Measurements from ENCODE around the gene FBXL17.

The FBXL17 gene

GRCh38 chr5:107952450-107952849, 429.4 kb downstream of the FBXL17 start:
- no peak for TF ChIP-seq CTCF (IDR thresholded peaks at IDR 0.05; ENCODE audit: borderline replicate concordance, control extremely low read depth, extremely low read depth, insufficient read depth, missing control alignments)
- no peak for DNase-seq (ENCODE audit: low spot score)
- in situ Hi-C loops (cut with MboI; ENCODE audit: low sequenced_read_pairs, unreplicated experiment) = no loop called here

DNA sequence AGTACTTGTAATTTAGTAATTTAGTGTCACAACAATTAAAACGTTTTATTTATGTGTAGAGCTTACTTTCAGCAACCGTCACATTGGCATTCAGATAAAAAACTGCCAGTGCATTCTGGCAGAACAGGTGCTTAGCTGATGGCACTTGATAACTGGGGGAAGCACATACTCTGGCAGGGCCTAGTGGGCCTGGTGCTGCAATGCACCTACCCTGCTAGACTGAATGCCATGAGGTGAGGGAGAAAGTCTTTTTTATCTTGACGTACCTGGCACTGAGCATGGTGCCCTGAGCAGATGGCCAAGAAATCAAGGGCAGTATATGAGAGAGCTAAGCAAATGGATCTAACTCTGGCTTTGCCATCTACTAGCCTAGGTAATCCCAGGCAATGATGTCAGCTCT, 430.6 kb downstream of the FBXL17 start:
- in situ Hi-C loops (cut with MboI; ENCODE audit: low sequenced_read_pairs, unreplicated experiment) = no loop called here
- no peak for TF ChIP-seq CTCF (IDR thresholded peaks at IDR 0.05; ENCODE audit: borderline replicate concordance, control extremely low read depth, extremely low read depth, insufficient read depth, missing control alignments)
- no peak for DNase-seq (ENCODE audit: low spot score)

DNA sequence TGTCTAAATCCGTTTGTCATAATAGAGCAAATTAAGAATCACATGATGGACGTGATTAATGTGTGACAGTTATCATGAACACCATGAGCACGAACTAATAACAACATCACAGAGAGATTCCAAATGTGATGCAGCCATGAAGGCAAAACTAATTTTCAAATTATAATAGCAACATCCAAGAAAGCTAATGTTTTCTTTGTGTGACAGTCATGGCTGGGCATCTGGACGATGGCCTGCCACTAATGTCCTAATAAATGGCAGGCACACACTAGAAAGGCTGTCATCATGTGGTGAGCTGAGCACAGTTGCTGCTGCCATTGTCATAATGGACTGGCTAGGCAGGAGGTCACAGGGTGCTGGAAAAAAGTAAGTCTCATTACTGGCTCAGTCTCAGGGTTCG, 431.1 kb downstream of the FBXL17 start:
- no peak for DNase-seq (ENCODE audit: low spot score)
- in situ Hi-C loops (cut with MboI; ENCODE audit: low sequenced_read_pairs, unreplicated experiment) = no loop called here
- TF ChIP-seq CTCF (IDR thresholded peaks at IDR 0.05; ENCODE audit: borderline replicate concordance, control extremely low read depth, extremely low read depth, insufficient read depth, missing control alignments) = no peak

DNA sequence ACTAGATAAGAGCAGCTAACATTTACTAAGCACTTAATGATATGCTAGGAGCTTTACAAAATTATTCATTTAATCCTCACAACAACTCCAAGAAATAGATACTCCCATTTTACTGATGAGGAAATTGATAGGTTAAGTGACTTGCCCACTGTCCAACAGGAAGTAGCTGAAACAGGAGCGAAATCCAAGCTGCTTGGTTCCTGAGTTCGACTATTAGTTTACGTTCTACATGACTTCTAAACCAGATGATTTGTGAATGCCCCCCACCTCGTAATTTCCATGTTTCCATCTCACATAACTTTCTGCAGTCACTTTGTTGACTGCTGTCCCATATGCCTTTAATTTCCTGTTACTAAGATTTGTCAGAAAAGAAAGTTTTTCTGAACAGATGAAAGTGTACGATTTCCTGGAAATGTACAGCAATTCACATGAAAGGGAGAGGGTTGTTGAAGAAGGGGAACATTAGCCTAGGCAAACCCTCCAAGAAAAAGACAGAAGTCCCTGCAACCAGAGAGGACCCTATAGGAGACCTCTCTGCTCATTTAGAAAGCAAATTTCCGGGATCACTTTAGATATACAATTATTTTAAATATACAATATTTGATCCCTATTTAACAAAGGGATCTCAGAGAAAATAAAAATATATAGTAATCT, 432.1 kb downstream of the FBXL17 start:
- in situ Hi-C loops (cut with MboI; ENCODE audit: low sequenced_read_pairs, unreplicated experiment) = no loop called here
- TF ChIP-seq CTCF (IDR thresholded peaks at IDR 0.05; ENCODE audit: borderline replicate concordance, control extremely low read depth, extremely low read depth, insufficient read depth, missing control alignments) = no peak
- no peak for DNase-seq (ENCODE audit: low spot score)

DNA sequence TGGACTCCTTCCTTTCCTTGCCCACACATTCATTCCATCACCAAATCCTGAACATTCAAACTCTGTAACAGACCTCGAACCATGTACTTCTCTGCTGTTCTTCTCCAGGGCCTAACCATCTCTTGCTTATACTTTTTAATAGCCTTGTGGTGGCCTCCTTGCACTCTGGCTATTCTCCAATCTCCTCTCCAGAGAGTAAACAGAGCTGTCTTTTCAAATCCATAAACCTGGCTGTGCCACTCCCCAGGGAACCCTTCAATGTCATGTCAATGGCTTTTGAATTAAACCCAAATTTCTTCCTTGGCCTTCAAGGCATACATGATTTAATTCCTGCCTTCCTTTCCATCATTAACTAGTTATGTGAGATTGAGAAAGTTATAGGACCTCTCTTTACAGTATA, 433.5 kb downstream of the FBXL17 start:
- in situ Hi-C loops (cut with MboI; ENCODE audit: low sequenced_read_pairs, unreplicated experiment) = no loop called here
- DNase-seq (ENCODE audit: low spot score) = no peak

DNA sequence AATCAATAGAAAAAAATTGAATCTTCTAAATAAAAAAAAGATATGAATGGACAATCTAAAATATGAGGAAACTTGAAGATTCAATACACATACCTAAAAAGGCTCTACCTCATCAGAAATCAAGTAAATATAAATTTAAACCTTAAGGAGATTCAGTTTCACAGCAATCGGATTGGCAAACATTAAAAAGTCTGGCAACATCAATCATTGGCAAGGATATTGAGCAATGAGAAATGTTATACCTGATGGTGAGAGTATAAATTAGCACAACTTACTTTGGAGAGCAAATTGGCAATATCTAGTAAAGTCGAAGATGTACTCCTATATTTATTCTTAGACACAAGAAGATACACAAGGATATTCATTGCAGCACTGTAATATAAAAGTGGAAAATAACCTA, 436.8 kb downstream of the FBXL17 start:
- DNase-seq (ENCODE audit: low spot score) = no peak
- no peak for TF ChIP-seq CTCF (IDR thresholded peaks at IDR 0.05; ENCODE audit: borderline replicate concordance, control extremely low read depth, extremely low read depth, insufficient read depth, missing control alignments)
- in situ Hi-C loops (cut with MboI; ENCODE audit: low sequenced_read_pairs, unreplicated experiment) = no loop called here

More for the DNA sequence above, 433.5 kb downstream of the FBXL17 start:
- no peak for TF ChIP-seq CTCF (IDR thresholded peaks at IDR 0.05; ENCODE audit: borderline replicate concordance, control extremely low read depth, extremely low read depth, insufficient read depth, missing control alignments)

Measured in GM13976 (cell line).